ENCODE measurements around the gene ARCN1.

- TF ChIP-seq EZH2 (IDR thresholded peaks at IDR 0.05; ENCODE audit: low read length, missing control alignments): no peak
- TF ChIP-seq CTCF (conservative IDR thresholded peaks at IDR 0.05 in 1 of 2, IDR thresholded peaks at IDR 0.05 in 1 of 2; ENCODE audit: low read depth in 1 of 2, low read length in 2 of 2): no peak
These were observed 73.0 kb downstream of the ARCN1 start for GRCh38 chr11:118645066-118645715.
